OCI-LY3 (cell line): ENCODE measurements around the gene WDR91.
"Not testable (repeated sequence)": the region's sequence is repeated elsewhere in the genome, so short reads cannot be mapped to it uniquely, and the experiment has no call there.

Experiments
- H2AFZ ChIP-seq: fragments of 200-600, 300-600 bp; shearing (Covaris generic); 2 replicates; pipeline ENCODE4 v1.6.0; 2014; ENCODE audit warnings: antibody characterized with exemption, low read depth, low read length
- H3K27ac ChIP-seq: fragments of 200-600, 300-600 bp; sonication (generic); 2 replicates; pipeline ENCODE4 v1.5.1; 2014; ENCODE audit warnings: mild to moderate bottlenecking, low read length, moderate library complexity, mixed read lengths
- H3K27me3 ChIP-seq: fragments of 200-600, 300-600 bp; sonication (generic); 2 replicates; pipeline ENCODE4 v1.6.1; 2014; ENCODE audit warnings: low read depth, low read length, mixed read lengths
- H3K36me3 ChIP-seq: fragments of 200-600, 300-600 bp; sonication (generic); replicated peaks from 2 replicates; pipeline ENCODE3; 2014; ENCODE audit warnings: low read depth, low read length, mixed read lengths
- H3K4me1 ChIP-seq: fragments of 300-600, 200-600 bp; sonication (generic); 2 replicates; pipeline ENCODE4 v1.6.1; 2014; ENCODE audit warnings: low read length, mixed read lengths
- H3K4me2 ChIP-seq: fragments of 200-600, 300-600 bp; sonication (generic); 2 replicates; pipeline ENCODE4 v1.6.1; 2014; ENCODE audit warnings: low read length, mixed read lengths
- H3K4me3 ChIP-seq: fragments of 300-600, 200-600 bp; sonication (generic); 2 replicates; pipeline ENCODE4 v1.5.1; 2014; ENCODE audit warnings: antibody characterized with exemption, mild to moderate bottlenecking, low read length, moderate library complexity
- H3K79me2 ChIP-seq: fragments of 300-600, 200-600 bp; shearing (Covaris generic); 2 replicates; pipeline ENCODE4 v1.6.1; 2014; ENCODE audit warnings: mild to moderate bottlenecking, low read length, mixed read lengths
- H3K9ac ChIP-seq: fragments of 300-600, 200-600 bp; shearing (Covaris generic); 2 replicates; pipeline ENCODE4 v1.6.0; 2014; ENCODE audit warnings: mild to moderate bottlenecking, low read length, moderate library complexity
- H3K9me3 ChIP-seq: fragments of 200-600, 300-600 bp; shearing (Covaris generic); 2 replicates; pipeline ENCODE4 v1.6.1; 2014; ENCODE audit warnings: low read length, mixed read lengths; ENCODE audit not compliant: insufficient read depth
- H4K20me1 ChIP-seq: fragments of 200-600, 300-600 bp; sonication (generic); 2 replicates; pipeline ENCODE4 v1.6.1; 2016; ENCODE audit warnings: low read length, mixed read lengths; ENCODE audit not compliant: insufficient read depth
- CTCF ChIP-seq: fragments of 200-600, 300-600 bp; sonication (generic); IDR thresholded peaks from 2 replicates; pipeline ENCODE4 v1.5.1; 2014; ENCODE audit warnings: antibody characterized with exemption, low read length, low read depth
- EZH2phosphoT487 ChIP-seq: fragments of 200-600 bp; shearing (Covaris generic); IDR thresholded peaks from 2 replicates; pipeline ENCODE4 v1.6.1; 2018; ENCODE audit warnings: antibody characterized with exemption, mixed run types, low read depth

Gene WDR91

DNA sequence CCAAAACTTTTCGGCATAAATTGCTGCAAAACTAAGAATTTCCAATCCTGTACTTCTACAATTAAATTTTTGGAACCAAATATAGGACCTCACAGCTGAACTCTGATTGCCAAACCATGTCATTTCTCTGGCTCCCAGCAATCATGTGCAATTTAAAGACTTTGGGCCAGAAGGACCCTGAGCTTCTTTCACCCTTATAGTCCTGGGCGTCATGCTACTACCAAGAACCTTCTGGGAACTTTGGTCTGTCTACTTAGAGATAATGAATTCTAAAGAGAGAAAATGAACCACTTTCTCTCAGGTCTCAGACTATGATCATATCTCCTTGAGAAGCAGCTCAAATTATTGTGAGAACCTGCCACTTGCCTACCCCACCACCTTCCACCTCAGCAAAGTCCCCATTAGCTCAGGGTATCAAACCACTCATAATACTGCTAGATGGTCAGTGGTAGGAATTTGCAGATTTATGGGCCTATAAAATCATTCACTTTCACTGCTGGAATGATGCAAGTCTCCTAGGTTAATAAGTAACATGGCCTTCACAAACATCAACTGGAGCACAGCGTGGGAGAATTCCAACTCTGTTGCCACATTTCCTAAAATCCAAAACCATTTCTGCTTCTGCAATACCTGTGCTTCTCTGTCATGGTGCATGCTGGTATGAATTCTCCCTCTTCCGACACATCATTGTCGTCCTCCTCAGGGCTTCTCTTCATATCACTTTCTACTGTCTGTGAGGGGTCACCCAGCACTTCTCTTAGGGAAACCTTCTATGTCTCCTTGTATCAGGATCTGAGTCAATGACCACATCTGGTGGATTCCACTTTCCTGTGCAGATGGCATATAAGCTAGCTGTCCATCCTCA, 6.6 kb upstream of the WDR91 start:
- Histone ChIP-seq H2AFZ (no peak overlapping the region), H3K36me3 (no peaks in the 10 kb centered on the region), H3K27me3 (peaks cover 72% of the 10 kb centered on the region), H3K4me2 (no peak overlapping the region), H3K9ac (no peak overlapping the region), H3K27ac (no peak overlapping the region), H3K4me3 (no peak overlapping the region), H3K4me1 (peaks cover 8% of the 10 kb centered on the region; the same call in 1 of the 2 replicates), H4K20me1 (0 out of 2 replicates have a peak, but pooled peaks cover 4% of the 10 kb centered on the region), H3K9me3 (no peaks in the 10 kb centered on the region), H3K79me2 (no peaks in the 10 kb centered on the region)
- TF ChIP-seq CTCF (no peak), EZH2phosphoT487 (no peak)

DNA sequence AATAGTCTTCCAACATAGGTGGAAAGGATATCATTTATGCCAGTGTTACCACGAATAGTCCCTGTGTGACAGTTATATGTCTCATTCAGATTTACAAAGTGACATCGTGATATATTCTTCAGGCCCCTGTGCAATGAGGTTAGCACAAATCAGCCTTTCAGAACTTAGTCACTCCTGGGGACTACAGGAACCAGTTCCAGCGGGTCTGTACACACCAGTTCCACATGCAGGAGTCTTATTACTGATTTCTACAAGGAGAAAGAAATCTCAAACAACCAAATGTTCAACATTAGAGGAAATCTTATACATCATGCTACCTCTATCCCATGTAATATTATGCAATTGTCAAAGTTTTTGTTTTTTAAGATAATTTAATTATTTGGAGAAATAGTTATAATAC, 4.4 kb upstream of the WDR91 start:
- Histone ChIP-seq H4K20me1 (no peaks in the 10 kb centered on the region), H3K79me2 (no peaks in the 10 kb centered on the region), H3K27me3 (peaks cover 52% of the 10 kb centered on the region), H3K4me2 (no peak overlapping the region), H3K4me1 (peaks cover 8% of the 10 kb centered on the region; the same call in 1 of the 2 replicates), H2AFZ (no peak overlapping the region), H3K9ac (no peak overlapping the region), H3K36me3 (no peaks in the 10 kb centered on the region), H3K4me3 (no peak overlapping the region), H3K27ac (no peak overlapping the region), H3K9me3 (no peaks in the 10 kb centered on the region)
- TF ChIP-seq CTCF (no peak), EZH2phosphoT487 (no peak)

GRCh38 chr7:135215180-135215579, 3.9 kb upstream of the WDR91 start:
- Histone ChIP-seq H3K27ac (no peak overlapping the region), H3K4me3 (no peak overlapping the region), H3K27me3 (peaks cover 51% of the 10 kb centered on the region), H4K20me1 (no peaks in the 10 kb centered on the region), H2AFZ (no peak overlapping the region), H3K9me3 (no peaks in the 10 kb centered on the region), H3K79me2 (no peaks in the 10 kb centered on the region), H3K36me3 (no peaks in the 10 kb centered on the region), H3K4me2 (no peak overlapping the region), H3K4me1 (peaks cover 13% of the 10 kb centered on the region; the same call in 1 of the 2 replicates), H3K9ac (no peak overlapping the region)
- no peak for TF ChIP-seq CTCF
- no peak for TF ChIP-seq EZH2phosphoT487

DNA sequence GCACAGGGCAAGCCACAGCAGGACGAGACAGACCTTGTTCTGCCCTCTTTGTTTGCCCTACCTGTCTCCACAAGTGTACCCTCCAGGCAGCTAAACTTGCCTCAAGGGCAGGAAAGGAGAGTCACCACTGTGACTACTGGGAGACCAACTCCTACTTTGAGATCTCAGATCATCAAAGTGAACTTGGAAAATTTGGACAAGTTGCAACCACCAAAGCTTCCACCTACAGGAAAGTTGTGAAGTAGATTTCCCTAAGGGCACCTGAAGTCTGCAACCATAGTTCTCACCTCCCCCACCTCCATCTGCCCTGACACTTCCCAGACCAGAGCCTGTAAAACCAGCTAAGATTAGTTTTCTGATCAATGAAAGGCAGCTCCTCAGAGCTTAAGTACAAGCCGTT, 2.5 kb upstream of the WDR91 start:
- H3K27ac ChIP-seq = no peak overlapping the region
- H4K20me1 ChIP-seq = no peaks in the 10 kb centered on the region
- peaks cover under 1% of the 10 kb centered on the region for H3K36me3 ChIP-seq
- H2AFZ ChIP-seq = no peak overlapping the region
- H3K9me3 ChIP-seq = no peaks in the 10 kb centered on the region
- TF ChIP-seq CTCF = no peak
- TF ChIP-seq EZH2phosphoT487 = no peak
- H3K27me3 ChIP-seq = peaks cover 44% of the 10 kb centered on the region
- H3K4me3 ChIP-seq = no peak overlapping the region
- no peak overlapping the region for H3K9ac ChIP-seq
- peaks cover 23% of the 10 kb centered on the region for H3K4me1 ChIP-seq
- H3K79me2 ChIP-seq = no peaks in the 10 kb centered on the region
- H3K4me2 ChIP-seq = no peak overlapping the region

- H3K27me3 ChIP-seq = peaks cover 37% of the 10 kb centered on the region
- peak overlapping the region; percentile 89 for H3K4me3 ChIP-seq
- H4K20me1 ChIP-seq, H3K9me3 ChIP-seq, H3K36me3 ChIP-seq, H3K79me2 ChIP-seq, H3K27ac ChIP-seq: not testable (repeated sequence)
- H3K9ac ChIP-seq = peak overlapping the region; percentile 58
- peak overlapping the region; percentile 50 for H2AFZ ChIP-seq
- H3K4me1 ChIP-seq = peaks cover 40% of the 10 kb centered on the region
- peak overlapping the region; percentile 96 for H3K4me2 ChIP-seq
These were observed 790 bp upstream of the WDR91 start for GRCh38 chr7:135211946-135212685.
